Measurements from ENCODE around the gene SYVN1. TPM values are rescaled to one million over a fixed set of nuclear protein-coding genes. Genes with fewer than 3 reads are reported as not detected.

SYVN1 gene
- total RNA-seq, 2 experiments from 2014 or later, result 24.5 to 26.2 TPM

- no peak overlapping the region for H3K27ac Mint-ChIP-seq
- no peak for DNase-seq
- H3K9me3 Mint-ChIP-seq, result no peaks in the 10 kb centered on the region
- CTCF ChIA-PET, result interaction anchor here (0.9 to 1.9 kb wide), 4 partner anchors 10 to 99 kb away, joined by 3 to 8 read pairs (median 4); partner anchors contain the start of genes FAU and MRPL49
- intact Hi-C loops (cut with micrococcal nuclease), result loop anchor here (10.0 kb wide), 1 partner anchor 133 kb away; the partner anchor contains the start of gene POLA2
- H3K27me3 Mint-ChIP-seq, result no peaks in the 10 kb centered on the region
- H3K4me1 Mint-ChIP-seq (ENCODE audit: low read depth), result peaks cover 31% of the 10 kb centered on the region
- POLR2A ChIA-PET, result interaction anchor here (0.9 to 1.7 kb wide), 3 partner anchors 10 to 32 kb away, joined by 3 to 8 read pairs (median 6); partner anchors contain the start of genes FAU, MRPL49 and ZNHIT2
- no peak overlapping the region for H3K4me3 Mint-ChIP-seq
- H3K36me3 Mint-ChIP-seq, result peaks cover 11% of the 10 kb centered on the region
Observed at GRCh38 chr11:65131895-65132237, 2.5 kb downstream of the SYVN1 start.

DNA sequence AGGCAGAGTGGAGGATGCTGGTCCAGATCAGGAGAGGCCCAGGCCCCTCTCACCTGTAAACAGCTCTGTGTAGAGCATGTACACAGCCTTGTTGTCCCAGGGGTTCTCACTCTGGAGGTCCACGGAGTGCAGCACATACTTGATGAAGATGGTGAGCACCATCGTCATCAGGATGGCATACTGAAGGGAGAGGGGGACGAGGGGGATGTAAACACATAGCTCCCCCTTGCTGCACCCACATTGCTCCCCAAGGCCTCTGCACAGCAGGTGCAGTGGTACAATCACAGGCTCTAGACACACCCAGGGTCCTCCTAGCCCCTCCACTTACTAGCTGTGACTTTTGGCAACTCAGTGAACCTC lies 2.9 kb downstream of the SYVN1 start:
- intact Hi-C loops (cut with micrococcal nuclease), result loop anchor here (10.0 kb wide), 1 partner anchor 133 kb away; the partner anchor contains the start of gene POLA2
- Mint-ChIP-seq H3K4me1 (ENCODE audit: low read depth) (peaks cover 27% of the 10 kb centered on the region), H3K27me3 (no peaks in the 10 kb centered on the region), H3K9me3 (no peaks in the 10 kb centered on the region), H3K36me3 (peaks cover 15% of the 10 kb centered on the region), H3K4me3 (no peak overlapping the region), H3K27ac (no peak overlapping the region)
- POLR2A ChIA-PET, result interaction anchor here (0.9 to 1.7 kb wide), 3 partner anchors 9 to 32 kb away, joined by 3 to 8 read pairs (median 6); partner anchors contain the start of genes FAU, MRPL49 and ZNHIT2
- DNase-seq, result no peak
- CTCF ChIA-PET, result interaction anchor here (0.9 to 1.9 kb wide), 4 partner anchors 10 to 99 kb away, joined by 3 to 8 read pairs (median 4); partner anchors contain the start of genes FAU and MRPL49

GRCh38 chr11:65130631-65131416 lies 3.5 kb downstream of the SYVN1 start:
- DNase-seq, result no peak
- no peaks in the 10 kb centered on the region for H3K27me3 Mint-ChIP-seq
- no peak overlapping the region for H3K4me3 Mint-ChIP-seq
- intact Hi-C loops (cut with micrococcal nuclease), result loop anchor here (10.0 kb wide), 1 partner anchor 134 kb away; the partner anchor contains the start of gene POLA2
- POLR2A ChIA-PET, result interaction anchor here (1.5 to 1.7 kb wide), 2 partner anchors 9 to 13 kb away, joined by 6 to 8 read pairs; partner anchors contain the start of genes FAU, MRPL49 and ZNHIT2
- CTCF ChIA-PET, result interaction anchor here (1.1 to 1.9 kb wide), 4 partner anchors 9 to 20 kb away, joined by 4 to 8 read pairs (median 4); partner anchors contain the start of genes FAU, MRPL49 and ZNHIT2
- H3K36me3 Mint-ChIP-seq, result peaks cover 20% of the 10 kb centered on the region
- H3K4me1 Mint-ChIP-seq (ENCODE audit: low read depth), result peaks cover 22% of the 10 kb centered on the region
- no peaks in the 10 kb centered on the region for H3K9me3 Mint-ChIP-seq
- no peak overlapping the region for H3K27ac Mint-ChIP-seq

- CTCF ChIA-PET, result interaction anchor here (1.1 kb wide), 1 partner anchor 13 kb away, joined by 4 read pairs; the partner anchor contains the start of gene ZNHIT2
- H3K36me3 Mint-ChIP-seq, result peaks cover 27% of the 10 kb centered on the region
- H3K9me3 Mint-ChIP-seq, result no peaks in the 10 kb centered on the region
- intact Hi-C loops (cut with micrococcal nuclease), result loop anchor here (10.0 kb wide), 1 partner anchor 135 kb away; the partner anchor contains the start of gene POLA2
- H3K27ac Mint-ChIP-seq, result no peak overlapping the region
- peaks cover 19% of the 10 kb centered on the region for H3K4me1 Mint-ChIP-seq (ENCODE audit: low read depth)
- no peaks in the 10 kb centered on the region for H3K27me3 Mint-ChIP-seq
- POLR2A ChIA-PET, result interaction anchor here (0.6 kb wide), 1 partner anchor 7 kb away, joined by 4 read pairs; no protein-coding TSS in a partner anchor
- H3K4me3 Mint-ChIP-seq, result no peak overlapping the region
- DNase-seq, result no peak
Observed at GRCh38 chr11:65129649-65130441, 4.5 kb downstream of the SYVN1 start.

DNA sequence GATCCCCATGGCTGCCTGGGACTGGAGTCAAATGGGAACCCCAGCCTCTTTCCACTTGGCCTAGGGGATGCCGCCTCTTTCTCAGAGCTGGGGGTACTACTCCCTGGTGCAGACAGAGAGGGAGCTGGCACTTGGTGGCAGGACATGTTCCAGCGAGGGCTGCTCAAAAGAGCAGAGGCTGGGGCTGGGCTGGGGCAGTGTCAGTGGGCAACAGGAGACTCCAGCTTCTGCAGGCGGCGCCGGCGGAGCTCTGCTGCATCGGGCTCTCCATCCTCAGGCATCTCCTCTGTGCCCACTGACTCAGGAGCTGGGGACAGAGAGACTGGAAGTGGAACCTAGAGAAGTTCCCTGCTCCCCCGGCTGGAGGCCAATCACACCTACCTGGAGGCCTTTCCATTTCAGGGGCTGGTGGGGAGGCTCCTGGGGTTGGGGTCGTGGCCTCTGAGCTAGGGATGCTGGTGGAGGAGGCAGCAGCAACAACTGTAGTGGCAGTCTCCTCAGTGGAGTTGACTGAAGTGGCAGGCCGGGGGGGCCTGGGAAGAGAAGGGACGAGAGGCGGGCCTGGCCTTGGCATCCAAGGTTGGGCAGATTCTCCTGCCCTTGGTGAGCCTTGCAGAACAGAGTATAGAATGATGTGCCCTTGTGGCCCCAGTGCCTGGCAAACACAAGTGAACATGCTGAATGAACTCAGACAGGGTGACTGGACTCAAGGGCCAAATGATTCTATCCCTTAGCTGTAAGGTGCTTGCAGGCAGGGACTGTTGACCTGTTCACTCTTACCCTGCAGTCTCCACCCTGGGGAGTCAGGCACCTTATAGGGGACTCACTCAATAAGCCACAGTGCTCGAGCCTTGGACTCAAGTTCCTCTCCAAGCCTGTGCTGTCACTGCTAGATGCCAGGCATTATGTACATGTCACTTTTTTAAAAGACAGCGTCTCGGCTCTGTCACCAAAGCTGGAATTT lies 5.9 kb downstream of the SYVN1 start:
- H3K4me1 Mint-ChIP-seq (ENCODE audit: low read depth), result peaks cover 26% of the 10 kb centered on the region
- H3K36me3 Mint-ChIP-seq, result peaks cover 29% of the 10 kb centered on the region
- no peak for DNase-seq
- POLR2A ChIA-PET, result interaction anchor here (0.6 kb wide), 1 partner anchor 8 kb away, joined by 4 read pairs; no protein-coding TSS in a partner anchor
- no peaks in the 10 kb centered on the region for H3K27me3 Mint-ChIP-seq
- intact Hi-C loops (cut with micrococcal nuclease), result no loop called here
- H3K9me3 Mint-ChIP-seq, result no peaks in the 10 kb centered on the region
- H3K4me3 Mint-ChIP-seq, result no peak overlapping the region
- no peak overlapping the region for H3K27ac Mint-ChIP-seq
- CTCF ChIA-PET, result interaction anchor here (0.6 to 2.8 kb wide), 3 partner anchors 11 to 122 kb away, joined by 3 to 9 read pairs (median 3); partner anchors contain the start of genes TM7SF2 and ZNHIT2

- no peak for DNase-seq
- H3K4me3 Mint-ChIP-seq, result no peak overlapping the region
- H3K27ac Mint-ChIP-seq, result no peak overlapping the region
- H3K9me3 Mint-ChIP-seq, result no peaks in the 10 kb centered on the region
- intact Hi-C loops (cut with micrococcal nuclease), result no loop called here
- H3K27me3 Mint-ChIP-seq, result no peaks in the 10 kb centered on the region
- ChIA-PET CTCF (interaction anchor here (0.6 to 2.8 kb wide), 3 partner anchors 10 to 122 kb away, joined by 3 to 9 read pairs (median 3); partner anchors contain the start of genes TM7SF2 and ZNHIT2), POLR2A (no interaction called here)
- H3K4me1 Mint-ChIP-seq (ENCODE audit: low read depth), result peaks cover 23% of the 10 kb centered on the region
- peaks cover 29% of the 10 kb centered on the region for H3K36me3 Mint-ChIP-seq
Observed at GRCh38 chr11:65127473-65128181, 6.7 kb downstream of the SYVN1 start.

DNA sequence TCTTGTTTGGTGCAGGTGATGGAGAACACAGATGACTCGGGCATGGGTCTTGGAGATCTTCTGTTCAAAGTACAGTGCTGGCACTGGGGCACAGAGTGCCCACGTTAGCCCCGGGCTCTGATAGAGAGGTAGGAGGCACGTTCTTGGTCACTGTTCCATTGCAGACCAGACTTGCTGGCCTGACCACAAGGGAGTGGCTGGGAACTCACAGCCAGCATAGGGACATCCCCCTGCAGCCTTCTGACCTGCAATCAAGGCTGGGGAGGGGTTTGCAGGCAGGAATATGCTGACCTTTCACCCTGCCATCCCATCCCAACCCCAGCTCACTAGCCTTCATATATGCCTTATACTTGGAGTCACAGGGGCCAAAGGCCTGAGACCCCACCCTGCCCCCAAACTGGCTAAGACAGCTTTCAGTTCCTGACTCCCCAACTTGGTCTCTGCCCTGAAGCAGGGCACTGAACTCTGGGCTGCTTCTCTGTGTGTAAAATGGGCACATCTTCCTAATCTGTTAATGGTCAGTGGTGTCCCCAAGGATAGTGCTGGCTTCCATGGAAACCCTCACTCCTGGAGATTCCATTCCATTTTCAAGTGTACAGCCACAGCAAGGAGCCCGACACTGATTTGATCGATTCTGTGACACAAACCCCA lies 7.6 kb downstream of the SYVN1 start:
- no peaks in the 10 kb centered on the region for H3K27me3 Mint-ChIP-seq
- H3K4me1 Mint-ChIP-seq (ENCODE audit: low read depth), result peaks cover 22% of the 10 kb centered on the region
- no peaks in the 10 kb centered on the region for H3K9me3 Mint-ChIP-seq
- ChIA-PET POLR2A (interaction anchor here (1.0 kb wide), 1 partner anchor 8 kb away, joined by 5 read pairs; no protein-coding TSS in a partner anchor), CTCF (interaction anchor here (0.9 to 2.8 kb wide), 3 partner anchors 9 to 16 kb away, joined by 3 to 9 read pairs (median 4); partner anchors contain the start of genes TM7SF2 and ZNHIT2)
- intact Hi-C loops (cut with micrococcal nuclease), result no loop called here
- H3K4me3 Mint-ChIP-seq, result no peak overlapping the region
- DNase-seq, result no peak
- peaks cover 29% of the 10 kb centered on the region for H3K36me3 Mint-ChIP-seq
- no peak overlapping the region for H3K27ac Mint-ChIP-seq

DNA sequence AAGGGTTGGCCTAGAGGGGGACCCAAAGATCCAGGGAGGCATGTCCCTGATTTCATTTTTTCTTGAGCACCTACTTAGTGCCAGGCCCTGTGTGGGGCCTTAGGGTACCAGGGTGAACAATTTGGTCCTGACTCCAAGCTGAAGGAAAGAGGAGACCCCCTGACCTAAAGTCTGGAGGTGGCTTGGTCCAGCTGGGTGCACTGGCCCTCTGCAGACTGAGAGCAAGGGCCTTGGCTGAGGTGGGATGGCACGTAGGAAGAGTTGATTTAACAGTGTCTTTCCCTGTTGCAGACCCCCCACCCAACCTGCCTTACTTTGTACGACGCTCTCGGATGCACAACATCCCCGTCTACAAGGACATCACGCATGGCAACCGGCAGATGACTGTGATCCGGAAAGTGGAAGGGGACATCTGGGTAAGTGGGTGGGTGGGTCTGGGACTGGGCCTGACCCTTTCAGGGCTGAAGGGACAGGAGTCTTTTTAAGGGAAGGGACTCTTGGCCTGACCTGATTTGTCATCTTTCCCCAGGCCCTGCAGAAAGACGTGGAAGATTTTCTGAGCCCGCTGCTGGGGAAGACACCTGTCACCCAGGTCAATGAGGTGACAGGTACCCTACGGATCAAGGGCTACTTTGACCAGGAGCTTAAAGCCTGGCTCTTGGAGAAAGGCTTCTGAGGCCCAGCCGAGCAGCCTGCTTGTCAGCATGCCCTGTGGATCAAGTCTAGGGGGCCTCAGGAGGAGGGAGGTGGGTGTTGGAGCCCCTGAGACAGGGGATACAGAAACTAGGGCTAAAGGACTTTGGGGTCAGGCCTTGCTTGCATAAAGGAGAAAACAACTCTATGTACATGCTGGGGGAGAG lies 8.9 kb downstream of the SYVN1 start:
- intact Hi-C loops (cut with micrococcal nuclease), result no loop called here
- no peak overlapping the region for H3K4me3 Mint-ChIP-seq
- peaks cover 29% of the 10 kb centered on the region for H3K4me1 Mint-ChIP-seq (ENCODE audit: low read depth)
- CTCF ChIA-PET, result interaction anchor here (1.2 to 1.3 kb wide), 2 partner anchors 9 to 13 kb away, joined by 3 to 4 read pairs; partner anchors contain the start of gene SYVN1
- no peaks in the 10 kb centered on the region for H3K9me3 Mint-ChIP-seq
- H3K27me3 Mint-ChIP-seq, result no peaks in the 10 kb centered on the region
- no peak for DNase-seq
- H3K36me3 Mint-ChIP-seq, result peaks cover 38% of the 10 kb centered on the region
- H3K27ac Mint-ChIP-seq, result no peak overlapping the region
- POLR2A ChIA-PET, result no interaction called here

DNA sequence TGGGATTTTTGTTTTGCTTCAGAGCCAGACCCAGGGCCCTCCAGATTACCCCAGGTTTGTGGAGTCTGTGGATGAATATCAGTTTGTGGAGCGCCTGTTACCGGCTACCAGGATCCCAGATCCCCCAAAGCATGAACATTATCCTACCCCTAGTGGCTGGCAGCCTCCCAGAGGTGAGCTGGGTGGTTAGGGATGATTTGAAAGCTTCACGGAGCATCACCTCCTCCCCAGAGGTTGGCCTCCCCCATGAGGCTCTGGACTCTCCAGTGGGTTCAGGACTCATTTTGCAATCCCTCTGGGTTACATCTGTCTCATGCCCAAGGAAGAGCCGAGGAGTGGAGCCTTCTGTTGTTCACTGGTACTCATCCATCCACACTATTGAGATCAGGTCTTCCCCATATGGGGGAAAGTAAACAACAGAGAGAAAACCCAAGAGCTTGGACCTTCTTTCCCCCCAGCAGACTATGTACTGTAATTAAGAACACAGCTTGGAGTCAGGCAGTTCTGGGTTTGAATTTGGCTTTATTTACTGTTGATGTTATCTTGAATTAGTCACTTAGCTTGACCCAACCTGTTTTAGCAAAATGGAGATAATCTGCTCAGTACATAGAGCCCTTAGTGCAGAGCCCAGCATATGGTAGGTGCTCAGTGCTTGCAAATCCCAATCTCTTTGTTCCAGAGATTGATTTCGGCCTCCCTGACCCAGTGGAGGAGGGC lies 9.7 kb downstream of the SYVN1 start:
- no peaks in the 10 kb centered on the region for H3K9me3 Mint-ChIP-seq
- DNase-seq, result no peak
- ChIA-PET CTCF (interaction anchor here (0.8 to 1.4 kb wide), 3 partner anchors 9 to 14 kb away, joined by 3 to 4 read pairs (median 4); partner anchors contain the start of genes SYVN1 and TM7SF2), POLR2A (no interaction called here)
- H3K27ac Mint-ChIP-seq, result peak overlapping the region; percentile 39
- H3K4me1 Mint-ChIP-seq (ENCODE audit: low read depth), result peaks cover 37% of the 10 kb centered on the region
- peaks cover 46% of the 10 kb centered on the region for H3K36me3 Mint-ChIP-seq
- no peaks in the 10 kb centered on the region for H3K27me3 Mint-ChIP-seq
- peak overlapping the region; percentile 36 for H3K4me3 Mint-ChIP-seq
- intact Hi-C loops (cut with micrococcal nuclease), result no loop called here
